Astrocyte (in vitro differentiated cells and primary cell): ENCODE data around the gene ILKAP. TPM values are rescaled to one million over a fixed set of nuclear protein-coding genes. Genes with fewer than 3 reads are reported as not detected.
A peak's percentile ranks its signal among the peaks of the same experiment; 100 is the strongest.

Experiments used
- DNase-seq: peaks from one replicate; pipeline ENCODE4 v3.0.0-alpha.2; 2010; ENCODE audit warnings: low read depth
- FAIRE-seq: peaks from 2 replicates; lab custom pipeline; 2011; peaks lifted over from hg19 to GRCh38; lab: Jason Lieb, UNC
- H2AFZ ChIP-seq: 2 replicates; pipeline ENCODE4 v1.6.0; 2012; ENCODE audit warnings: low read depth, low read length, inconsistent platforms
- H3K27ac ChIP-seq: 2 replicates; pipeline ENCODE4 v1.5.1; 2011; ENCODE audit warnings: low read depth, low read length, inconsistent platforms
- H3K27me3 ChIP-seq: 2 replicates; pipeline ENCODE4 v1.6.0; 2011; ENCODE audit warnings: low read length, inconsistent platforms; ENCODE audit not compliant: insufficient read depth
- H3K36me3 ChIP-seq: 2 replicates; pipeline ENCODE4 v1.5.1; 2011; ENCODE audit warnings: low read length, inconsistent platforms; ENCODE audit not compliant: insufficient read depth
- H3K4me1 ChIP-seq: 2 replicates; pipeline ENCODE4 v1.5.1; 2011; ENCODE audit warnings: low read length, inconsistent platforms; ENCODE audit not compliant: insufficient read depth
- H3K4me2 ChIP-seq: 2 replicates; pipeline ENCODE4 v1.6.0; 2012; ENCODE audit warnings: low read length, inconsistent platforms
- H3K4me3 ChIP-seq: 2 replicates; pipeline ENCODE4 v1.5.1; 2011; ENCODE audit warnings: low read depth, mild to moderate bottlenecking, low read length, inconsistent platforms; ENCODE audit not compliant: insufficient read depth
- H3K79me2 ChIP-seq: 2 replicates; pipeline ENCODE4 v1.6.0; 2012; ENCODE audit warnings: mild to moderate bottlenecking, low read length, inconsistent platforms; ENCODE audit not compliant: insufficient read depth
- H3K9ac ChIP-seq: 2 replicates; pipeline ENCODE4 v1.6.0; 2012; ENCODE audit warnings: mild to moderate bottlenecking, low read length, inconsistent platforms
- H3K9me3 ChIP-seq: 2 replicates; pipeline ENCODE4 v1.5.1; 2012; ENCODE audit warnings: low read depth, mild to moderate bottlenecking, low read length, inconsistent platforms; ENCODE audit not compliant: insufficient read depth
- H4K20me1 ChIP-seq: 2 replicates; pipeline ENCODE4 v1.6.0; 2012; ENCODE audit warnings: low read length, inconsistent platforms; ENCODE audit not compliant: insufficient read depth
- H3K27ac Mint-ChIP-seq: one replicate; pipeline ENCODE4 v1.8.0; 2021; ENCODE audit warnings: mild to moderate bottlenecking, mixed read lengths; ENCODE audit not compliant: unreplicated experiment
- H3K27me3 Mint-ChIP-seq: one replicate; pipeline ENCODE4 v1.8.0; 2021; ENCODE audit warnings: low read depth, mixed read lengths; ENCODE audit not compliant: unreplicated experiment
- H3K36me3 Mint-ChIP-seq: one replicate; pipeline ENCODE4 v1.8.0; 2021; ENCODE audit warnings: low read depth, mixed read lengths; ENCODE audit not compliant: unreplicated experiment
- H3K4me1 Mint-ChIP-seq: one replicate; pipeline ENCODE4 v1.8.0; 2021; ENCODE audit warnings: low read depth, mixed read lengths; ENCODE audit not compliant: unreplicated experiment
- H3K4me3 Mint-ChIP-seq: one replicate; pipeline ENCODE4 v1.8.0; 2021; ENCODE audit warnings: mild to moderate bottlenecking, moderate library complexity, mixed read lengths; ENCODE audit not compliant: unreplicated experiment
- H3K9me3 Mint-ChIP-seq: one replicate; pipeline ENCODE4 v1.8.0; 2021; ENCODE audit warnings: mild to moderate bottlenecking, mixed read lengths; ENCODE audit not compliant: unreplicated experiment
- EZH2 ChIP-seq: IDR thresholded peaks from 2 replicates; pipeline ENCODE4 v1.6.1; 2012; ENCODE audit warnings: mild to moderate bottlenecking, low read length, inconsistent platforms; ENCODE audit not compliant: insufficient read depth
- total RNA-seq: library from RNA; stranded (reverse); gene quantifications from 2 replicates; pipeline ENCODE4 v1.2.1, GENCODE V29; 2021
- TF ChIP-seq, protein P1 (sequence below): IDR thresholded peaks from 2 replicates; pipeline ENCODE4 v1.5.1; 2011; ENCODE audit warnings: low read depth, mild to moderate bottlenecking, inconsistent platforms, low read length, moderate library complexity; ENCODE audit not compliant: insufficient read depth

Gene ILKAP
- total RNA-seq, 1 donor from 2014 or later, result 32.3 TPM

DNA sequence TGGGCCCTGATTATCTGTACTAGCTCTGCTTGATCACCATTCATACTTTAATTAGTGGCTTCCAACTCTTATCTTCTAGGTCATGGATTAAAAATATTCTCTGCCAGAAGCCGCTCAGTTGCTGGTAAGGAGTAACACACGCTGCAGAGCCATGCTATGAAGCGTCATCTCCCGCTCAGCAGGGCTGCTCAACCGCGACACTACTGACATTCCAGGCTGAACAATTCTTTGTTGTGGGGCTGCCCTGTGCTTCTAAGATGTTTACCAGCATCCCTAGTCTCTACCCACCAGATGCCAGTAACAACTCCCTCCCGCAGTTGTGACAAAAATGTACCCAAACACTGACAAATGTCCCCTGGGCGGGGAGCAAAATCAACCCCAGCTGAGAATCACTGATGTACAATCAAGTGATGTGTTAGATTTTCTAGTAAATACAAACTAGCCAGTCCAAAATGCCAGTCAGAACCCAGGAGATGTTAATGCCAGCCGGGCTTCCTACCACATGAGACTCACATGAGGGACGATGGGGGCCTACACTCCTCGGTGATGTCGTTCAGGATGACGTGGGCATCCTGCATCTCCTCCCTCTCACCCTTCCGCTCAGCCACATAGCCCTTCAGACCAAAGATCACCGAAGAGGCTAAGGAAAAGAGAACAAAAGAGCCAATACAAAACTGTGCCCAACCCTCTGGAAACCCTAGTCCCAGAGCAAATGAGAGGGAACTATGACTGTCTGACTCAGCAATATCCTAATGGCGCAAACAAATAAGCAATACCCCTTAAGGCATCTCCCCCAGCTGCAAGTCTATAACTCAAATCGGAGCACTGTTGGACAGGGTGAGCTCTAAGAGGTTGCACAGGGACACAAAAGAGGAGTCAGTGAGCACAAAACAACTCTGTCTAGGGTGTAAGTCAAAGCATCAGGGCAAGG lies 15.6 kb downstream of the ILKAP start:
- no peak overlapping the region for H2AFZ ChIP-seq
- Mint-ChIP-seq H3K36me3 (peaks cover 19% of the 10 kb centered on the region), H3K27ac (no peak overlapping the region), H3K4me1 (peaks cover 17% of the 10 kb centered on the region), H3K27me3 (no peaks in the 10 kb centered on the region), H3K9me3 (no peaks in the 10 kb centered on the region), H3K4me3 (no peak overlapping the region)
- no peak overlapping the region for H3K27ac ChIP-seq
- no peaks in the 10 kb centered on the region for H3K27me3 ChIP-seq
- FAIRE-seq (no peak), DNase-seq (no peak)
- no peak overlapping the region for H3K4me2 ChIP-seq
- peaks cover 6% of the 10 kb centered on the region for H3K79me2 ChIP-seq
- no peak for TF ChIP-seq EZH2
- TF ChIP-seq, protein P1, sequence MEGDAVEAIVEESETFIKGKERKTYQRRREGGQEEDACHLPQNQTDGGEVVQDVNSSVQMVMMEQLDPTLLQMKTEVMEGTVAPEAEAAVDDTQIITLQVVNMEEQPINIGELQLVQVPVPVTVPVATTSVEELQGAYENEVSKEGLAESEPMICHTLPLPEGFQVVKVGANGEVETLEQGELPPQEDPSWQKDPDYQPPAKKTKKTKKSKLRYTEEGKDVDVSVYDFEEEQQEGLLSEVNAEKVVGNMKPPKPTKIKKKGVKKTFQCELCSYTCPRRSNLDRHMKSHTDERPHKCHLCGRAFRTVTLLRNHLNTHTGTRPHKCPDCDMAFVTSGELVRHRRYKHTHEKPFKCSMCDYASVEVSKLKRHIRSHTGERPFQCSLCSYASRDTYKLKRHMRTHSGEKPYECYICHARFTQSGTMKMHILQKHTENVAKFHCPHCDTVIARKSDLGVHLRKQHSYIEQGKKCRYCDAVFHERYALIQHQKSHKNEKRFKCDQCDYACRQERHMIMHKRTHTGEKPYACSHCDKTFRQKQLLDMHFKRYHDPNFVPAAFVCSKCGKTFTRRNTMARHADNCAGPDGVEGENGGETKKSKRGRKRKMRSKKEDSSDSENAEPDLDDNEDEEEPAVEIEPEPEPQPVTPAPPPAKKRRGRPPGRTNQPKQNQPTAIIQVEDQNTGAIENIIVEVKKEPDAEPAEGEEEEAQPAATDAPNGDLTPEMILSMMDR, result no peak
- H3K4me1 ChIP-seq, result no peaks in the 10 kb centered on the region
- no peaks in the 10 kb centered on the region for H3K9me3 ChIP-seq
- H4K20me1 ChIP-seq, result peaks cover 24% of the 10 kb centered on the region
- no peak overlapping the region for H3K4me3 ChIP-seq
- H3K9ac ChIP-seq, result no peak overlapping the region
- H3K36me3 ChIP-seq, result peaks cover 62% of the 10 kb centered on the region

DNA sequence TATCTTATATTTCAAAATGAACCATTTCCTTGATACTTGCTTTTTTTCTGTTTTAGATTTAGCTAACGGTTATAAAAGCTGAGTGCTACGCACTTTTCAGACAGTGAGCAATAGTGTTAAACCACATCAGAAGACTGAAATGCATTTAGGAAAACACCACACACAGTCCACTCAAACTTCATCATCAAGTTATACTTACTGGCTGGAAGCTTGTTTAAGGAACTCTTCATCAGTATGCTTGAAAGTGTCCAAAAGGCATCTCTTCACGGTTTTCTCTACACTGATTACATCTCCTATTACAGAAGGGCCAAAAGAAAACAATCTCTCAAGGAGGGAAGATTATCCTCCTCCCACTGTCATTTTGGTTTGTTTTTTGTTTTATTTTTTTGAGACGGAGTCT lies 19.7 kb downstream of the ILKAP start:
- no peak for TF ChIP-seq EZH2
- TF ChIP-seq, protein P1, result no peak
- no peaks in the 10 kb centered on the region for H3K27me3 ChIP-seq
- Mint-ChIP-seq H3K9me3 (no peaks in the 10 kb centered on the region), H3K27ac (peak overlapping the region; percentile 75), H3K36me3 (peaks cover 35% of the 10 kb centered on the region), H3K27me3 (no peaks in the 10 kb centered on the region), H3K4me3 (peak overlapping the region; percentile 55), H3K4me1 (peaks cover 21% of the 10 kb centered on the region)
- H3K9ac ChIP-seq, result peak overlapping the region; percentile 33
- H3K79me2 ChIP-seq, result peaks cover 6% of the 10 kb centered on the region
- H3K27ac ChIP-seq, result peak overlapping the region; percentile 52
- H3K36me3 ChIP-seq, result peaks cover 87% of the 10 kb centered on the region
- H2AFZ ChIP-seq, result no peak overlapping the region
- H3K4me1 ChIP-seq, result no peaks in the 10 kb centered on the region
- peak overlapping the region; percentile 18 for H3K4me2 ChIP-seq
- no peaks in the 10 kb centered on the region for H3K9me3 ChIP-seq
- FAIRE-seq (no peak), DNase-seq (peak; percentile 70)
- no peak overlapping the region for H3K4me3 ChIP-seq
- H4K20me1 ChIP-seq, result peaks cover 35% of the 10 kb centered on the region

DNA sequence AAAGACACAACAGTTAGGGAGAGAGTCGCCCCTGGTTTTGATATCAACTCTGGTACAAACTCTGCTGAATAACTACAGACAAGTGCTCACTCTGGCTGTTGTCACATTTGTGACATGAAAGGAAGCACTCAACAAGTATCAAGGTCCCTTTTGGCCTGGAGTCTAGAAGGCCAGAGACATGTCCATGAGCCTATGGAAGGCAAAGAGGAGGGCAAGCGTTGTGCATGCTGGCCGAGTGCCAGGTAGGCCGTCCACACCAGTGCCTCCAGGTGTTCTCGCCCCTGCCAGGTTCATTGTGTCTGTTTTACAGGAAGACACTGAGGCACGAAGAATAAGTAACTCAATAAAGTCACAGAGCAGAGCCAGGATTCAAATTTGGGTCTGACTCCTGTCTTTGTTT lies 21.1 kb downstream of the ILKAP start:
- no peak overlapping the region for H3K4me3 ChIP-seq
- H3K79me2 ChIP-seq, result peaks cover 3% of the 10 kb centered on the region
- H3K4me1 ChIP-seq, result no peaks in the 10 kb centered on the region
- FAIRE-seq (no peak), DNase-seq (no peak)
- H3K36me3 ChIP-seq, result peaks cover 85% of the 10 kb centered on the region
- H3K36me3 Mint-ChIP-seq, result peaks cover 33% of the 10 kb centered on the region
- no peak overlapping the region for H3K9ac ChIP-seq
- H3K4me3 Mint-ChIP-seq, result no peak overlapping the region
- no peak overlapping the region for H3K4me2 ChIP-seq
- no peak overlapping the region for H2AFZ ChIP-seq
- H4K20me1 ChIP-seq, result peaks cover 28% of the 10 kb centered on the region
- H3K9me3 ChIP-seq, result no peaks in the 10 kb centered on the region
- TF ChIP-seq, protein P1, result no peak
- no peak for TF ChIP-seq EZH2
- peaks cover 21% of the 10 kb centered on the region for H3K4me1 Mint-ChIP-seq
- H3K27ac ChIP-seq, result no peak overlapping the region
- no peaks in the 10 kb centered on the region for H3K27me3 Mint-ChIP-seq
- H3K27ac Mint-ChIP-seq, result no peak overlapping the region
- no peaks in the 10 kb centered on the region for H3K27me3 ChIP-seq
- no peaks in the 10 kb centered on the region for H3K9me3 Mint-ChIP-seq
